ENCODE data around the gene MBOAT2.

DNA sequence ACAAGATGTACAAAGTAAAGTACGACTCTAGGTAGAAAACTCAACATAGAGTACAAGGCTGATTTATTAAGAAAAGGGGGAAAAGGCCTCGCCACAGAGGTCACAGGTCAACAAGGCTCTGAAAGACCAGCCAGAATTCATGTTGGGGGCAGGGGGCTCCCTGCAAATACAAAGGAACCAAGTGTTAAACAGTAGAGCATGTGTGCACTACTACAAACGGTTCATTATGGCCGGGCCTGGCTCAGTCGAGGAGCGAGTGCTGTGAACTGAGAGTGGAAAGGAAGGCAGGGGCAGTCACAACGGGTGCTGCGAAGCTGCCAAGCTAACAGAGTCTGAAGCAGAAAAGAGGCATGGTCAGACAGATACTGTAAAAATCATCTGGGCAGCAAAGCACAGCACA, 77.1 kb downstream of the MBOAT2 start:
- TF ChIP-seq, protein P1, sequence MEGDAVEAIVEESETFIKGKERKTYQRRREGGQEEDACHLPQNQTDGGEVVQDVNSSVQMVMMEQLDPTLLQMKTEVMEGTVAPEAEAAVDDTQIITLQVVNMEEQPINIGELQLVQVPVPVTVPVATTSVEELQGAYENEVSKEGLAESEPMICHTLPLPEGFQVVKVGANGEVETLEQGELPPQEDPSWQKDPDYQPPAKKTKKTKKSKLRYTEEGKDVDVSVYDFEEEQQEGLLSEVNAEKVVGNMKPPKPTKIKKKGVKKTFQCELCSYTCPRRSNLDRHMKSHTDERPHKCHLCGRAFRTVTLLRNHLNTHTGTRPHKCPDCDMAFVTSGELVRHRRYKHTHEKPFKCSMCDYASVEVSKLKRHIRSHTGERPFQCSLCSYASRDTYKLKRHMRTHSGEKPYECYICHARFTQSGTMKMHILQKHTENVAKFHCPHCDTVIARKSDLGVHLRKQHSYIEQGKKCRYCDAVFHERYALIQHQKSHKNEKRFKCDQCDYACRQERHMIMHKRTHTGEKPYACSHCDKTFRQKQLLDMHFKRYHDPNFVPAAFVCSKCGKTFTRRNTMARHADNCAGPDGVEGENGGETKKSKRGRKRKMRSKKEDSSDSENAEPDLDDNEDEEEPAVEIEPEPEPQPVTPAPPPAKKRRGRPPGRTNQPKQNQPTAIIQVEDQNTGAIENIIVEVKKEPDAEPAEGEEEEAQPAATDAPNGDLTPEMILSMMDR (IDR thresholded peaks at IDR 0.05), result no peak
- TF ChIP-seq POLR2AphosphoS5 (IDR thresholded peaks at IDR 0.05) (no peak), POLR2A (IDR thresholded peaks at IDR 0.05) (no peak), EP300 (IDR thresholded peaks at IDR 0.05) (no peak)
